Stomach (tissue), 4 donors: ENCODE measurements around the gene NT5DC3.

ENCODE experiments used
- CTCF ChIP-seq, 7 experiments: fragments of 450-650 bp in 4 of 7; fragments of 200-600 bp in 3 of 7; sonication (generic) in 3 of 7; IDR thresholded peaks; one replicate each; pipeline ENCODE4 v1.5.1; 2016 to 2019; ENCODE audit warnings: antibody characterized with exemption in 7 of 7, control low read depth in 2 of 7, mild to moderate bottlenecking in 1 of 7
- POLR2A ChIP-seq, 4 donors: fragments of 450-650 bp; IDR thresholded peaks; one replicate each; pipeline ENCODE4 v1.6.1; 2016; ENCODE audit warnings: antibody characterized with exemption in 4 of 4, control low read depth in 2 of 4, mild to moderate bottlenecking in 1 of 4, moderate library complexity in 1 of 4
- POLR2AphosphoS5 ChIP-seq, 3 donors: sonication (generic); formaldehyde crosslinking; IDR thresholded peaks; one replicate each; pipeline ENCODE4 v1.6.1; 2016; ENCODE audit warnings: antibody characterized with exemption in 3 of 3

GRCh38 chr12:103814436-103814835 is 26.6 kb downstream of the NT5DC3 start:
- TF ChIP-seq CTCF (IDR thresholded peaks at IDR 0.05) (no peak), POLR2AphosphoS5 (IDR thresholded peaks at IDR 0.05) (no peak), POLR2A (IDR thresholded peaks at IDR 0.05) (no peak)
